ENCODE measurements around the gene CFAP61.

CFAP61 gene

DNA sequence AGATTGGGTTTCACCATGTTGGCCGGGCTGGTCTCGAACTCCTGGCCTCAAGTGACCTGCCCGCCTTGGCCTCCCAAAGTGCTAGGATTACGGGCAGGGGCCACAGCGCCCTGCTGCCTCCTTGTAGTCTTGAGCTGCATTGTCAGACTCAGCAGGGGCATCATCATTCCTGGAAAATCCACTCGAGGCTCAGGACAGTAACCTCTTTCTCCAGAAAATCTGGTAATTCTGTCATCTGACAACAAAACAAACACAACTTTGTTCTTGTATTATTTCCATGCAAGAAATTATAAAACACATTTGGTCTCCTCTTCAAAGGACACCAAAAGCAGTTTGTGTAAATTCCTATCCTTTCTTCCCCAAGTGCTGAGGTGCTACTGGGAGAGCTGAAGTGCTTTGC lies 178.4 kb downstream of the CFAP61 start:
- no peak for DNase-seq (ENCODE audit: low read depth)
- H3K4me3 ChIP-seq (ENCODE audit: low read depth, low read length) = no peak overlapping the region
- TF ChIP-seq, protein P1, sequence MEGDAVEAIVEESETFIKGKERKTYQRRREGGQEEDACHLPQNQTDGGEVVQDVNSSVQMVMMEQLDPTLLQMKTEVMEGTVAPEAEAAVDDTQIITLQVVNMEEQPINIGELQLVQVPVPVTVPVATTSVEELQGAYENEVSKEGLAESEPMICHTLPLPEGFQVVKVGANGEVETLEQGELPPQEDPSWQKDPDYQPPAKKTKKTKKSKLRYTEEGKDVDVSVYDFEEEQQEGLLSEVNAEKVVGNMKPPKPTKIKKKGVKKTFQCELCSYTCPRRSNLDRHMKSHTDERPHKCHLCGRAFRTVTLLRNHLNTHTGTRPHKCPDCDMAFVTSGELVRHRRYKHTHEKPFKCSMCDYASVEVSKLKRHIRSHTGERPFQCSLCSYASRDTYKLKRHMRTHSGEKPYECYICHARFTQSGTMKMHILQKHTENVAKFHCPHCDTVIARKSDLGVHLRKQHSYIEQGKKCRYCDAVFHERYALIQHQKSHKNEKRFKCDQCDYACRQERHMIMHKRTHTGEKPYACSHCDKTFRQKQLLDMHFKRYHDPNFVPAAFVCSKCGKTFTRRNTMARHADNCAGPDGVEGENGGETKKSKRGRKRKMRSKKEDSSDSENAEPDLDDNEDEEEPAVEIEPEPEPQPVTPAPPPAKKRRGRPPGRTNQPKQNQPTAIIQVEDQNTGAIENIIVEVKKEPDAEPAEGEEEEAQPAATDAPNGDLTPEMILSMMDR (IDR thresholded peaks at IDR 0.05; ENCODE audit: low read depth, low read length) = no peak

DNA sequence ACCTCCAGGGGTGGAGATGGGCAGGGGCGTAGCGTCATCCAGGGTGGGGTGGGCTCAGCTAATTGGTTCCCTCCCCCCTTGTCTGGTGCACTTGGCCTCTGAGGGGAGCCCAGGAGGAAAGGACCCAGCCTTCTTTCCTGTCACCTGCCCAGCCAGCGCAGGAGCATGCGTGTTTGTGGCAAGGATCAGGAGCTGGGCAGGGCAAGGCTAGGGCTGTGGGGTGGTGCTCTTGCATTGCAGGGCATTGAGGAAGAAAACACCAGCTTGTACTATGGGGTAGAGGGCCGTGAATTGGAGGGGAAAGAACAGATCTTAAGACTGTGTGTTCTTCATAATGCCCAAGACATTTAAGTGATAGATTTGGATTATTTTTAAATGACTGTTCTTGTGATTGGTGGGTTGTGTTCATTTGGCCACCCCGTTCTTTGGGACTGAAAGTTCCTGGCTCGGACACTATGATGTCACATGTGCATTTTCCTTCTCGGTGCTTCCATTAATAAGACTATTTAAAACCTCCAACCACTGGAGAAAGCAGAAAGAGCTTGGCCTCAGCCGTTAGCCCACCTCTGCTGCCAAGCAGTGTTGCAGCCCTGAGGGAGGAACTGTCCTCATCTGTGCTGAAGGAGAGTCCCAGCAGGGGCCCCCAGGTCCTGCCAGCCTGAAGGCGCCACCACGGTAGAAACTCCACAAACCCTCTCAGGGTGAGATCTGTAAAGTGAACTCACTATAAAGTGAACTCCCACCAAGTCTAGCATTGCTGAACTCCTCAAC lies 179.4 kb downstream of the CFAP61 start:
- H3K4me3 ChIP-seq (ENCODE audit: low read depth, low read length) = no peak overlapping the region
- TF ChIP-seq, protein P1 (IDR thresholded peaks at IDR 0.05; ENCODE audit: low read depth, low read length) = no peak
- no peak for TF ChIP-seq MYC (IDR thresholded peaks at IDR 0.05; ENCODE audit: low read depth, low read length)
- TF ChIP-seq, protein P2, sequence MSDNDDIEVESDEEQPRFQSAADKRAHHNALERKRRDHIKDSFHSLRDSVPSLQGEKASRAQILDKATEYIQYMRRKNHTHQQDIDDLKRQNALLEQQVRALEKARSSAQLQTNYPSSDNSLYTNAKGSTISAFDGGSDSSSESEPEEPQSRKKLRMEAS (IDR thresholded peaks at IDR 0.05; ENCODE audit: low read depth, low read length) = no peak
- no peak for TF ChIP-seq POLR2A (IDR thresholded peaks at IDR 0.05; ENCODE audit: extremely low read depth, insufficient read length)
- peak; percentile 69 for DNase-seq (ENCODE audit: low read depth)

DNA sequence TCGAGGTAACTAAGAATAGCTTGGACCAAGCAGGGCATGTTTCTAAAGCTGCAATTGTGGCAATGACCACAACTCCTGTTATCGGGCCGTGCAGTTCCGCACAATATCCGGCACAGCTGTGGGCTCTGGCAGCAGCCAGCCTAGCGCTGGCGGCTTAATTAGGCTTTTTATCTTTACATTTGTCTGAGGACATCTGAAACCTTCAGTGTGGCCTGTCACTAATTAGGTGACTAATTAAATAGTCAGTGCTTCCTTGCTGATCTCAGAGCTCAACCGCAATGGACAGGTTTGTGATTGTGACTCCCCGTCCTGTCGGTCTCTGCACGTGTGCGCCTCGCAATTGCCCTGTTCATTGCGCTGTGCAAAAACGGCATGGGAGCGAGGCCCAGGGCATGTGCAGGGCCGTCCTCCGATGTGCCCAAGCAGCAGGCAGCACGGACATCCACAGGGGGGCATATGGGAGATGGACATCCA lies 180.7 kb downstream of the CFAP61 start:
- peak overlapping the region; percentile 9 for H3K4me3 ChIP-seq (ENCODE audit: low read depth, low read length)
- TF ChIP-seq, protein P1 (IDR thresholded peaks at IDR 0.05; ENCODE audit: low read depth, low read length) = no peak
- TF ChIP-seq MYC (IDR thresholded peaks at IDR 0.05; ENCODE audit: low read depth, low read length) = peak; percentile 92
- TF ChIP-seq, protein P2 (IDR thresholded peaks at IDR 0.05; ENCODE audit: low read depth, low read length) = peak; percentile 95
- TF ChIP-seq POLR2A (IDR thresholded peaks at IDR 0.05; ENCODE audit: extremely low read depth, insufficient read length) = peak; percentile 10
- DNase-seq (ENCODE audit: low read depth) = peak; percentile 96

DNA sequence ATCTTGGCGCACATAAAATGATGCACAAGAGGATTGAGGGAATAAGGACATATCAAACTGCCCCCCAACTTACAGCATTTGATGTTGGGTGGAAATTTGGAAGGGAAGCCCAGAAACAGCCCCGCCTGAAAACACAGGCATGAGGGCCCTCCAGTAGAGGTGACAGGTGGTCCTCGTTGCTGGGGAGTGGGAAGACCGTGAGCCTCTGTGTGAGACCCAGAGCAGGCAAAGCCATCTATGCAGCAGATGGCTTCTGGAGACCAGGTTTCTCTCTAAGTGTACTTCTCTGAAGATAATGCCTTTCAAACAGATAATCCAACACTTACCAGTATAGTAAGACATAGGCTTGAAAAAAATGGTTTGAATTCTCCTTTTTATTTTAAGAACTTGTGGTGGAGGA lies 183.3 kb downstream of the CFAP61 start:
- no peak for DNase-seq (ENCODE audit: low read depth)
- no peak overlapping the region for H3K4me3 ChIP-seq (ENCODE audit: low read depth, low read length)
- TF ChIP-seq MYC (IDR thresholded peaks at IDR 0.05; ENCODE audit: low read depth, low read length) = no peak
- TF ChIP-seq, protein P2 (IDR thresholded peaks at IDR 0.05; ENCODE audit: low read depth, low read length) = no peak
- TF ChIP-seq, protein P1 (IDR thresholded peaks at IDR 0.05; ENCODE audit: low read depth, low read length) = no peak
- no peak for TF ChIP-seq POLR2A (IDR thresholded peaks at IDR 0.05; ENCODE audit: extremely low read depth, insufficient read length)

DNA sequence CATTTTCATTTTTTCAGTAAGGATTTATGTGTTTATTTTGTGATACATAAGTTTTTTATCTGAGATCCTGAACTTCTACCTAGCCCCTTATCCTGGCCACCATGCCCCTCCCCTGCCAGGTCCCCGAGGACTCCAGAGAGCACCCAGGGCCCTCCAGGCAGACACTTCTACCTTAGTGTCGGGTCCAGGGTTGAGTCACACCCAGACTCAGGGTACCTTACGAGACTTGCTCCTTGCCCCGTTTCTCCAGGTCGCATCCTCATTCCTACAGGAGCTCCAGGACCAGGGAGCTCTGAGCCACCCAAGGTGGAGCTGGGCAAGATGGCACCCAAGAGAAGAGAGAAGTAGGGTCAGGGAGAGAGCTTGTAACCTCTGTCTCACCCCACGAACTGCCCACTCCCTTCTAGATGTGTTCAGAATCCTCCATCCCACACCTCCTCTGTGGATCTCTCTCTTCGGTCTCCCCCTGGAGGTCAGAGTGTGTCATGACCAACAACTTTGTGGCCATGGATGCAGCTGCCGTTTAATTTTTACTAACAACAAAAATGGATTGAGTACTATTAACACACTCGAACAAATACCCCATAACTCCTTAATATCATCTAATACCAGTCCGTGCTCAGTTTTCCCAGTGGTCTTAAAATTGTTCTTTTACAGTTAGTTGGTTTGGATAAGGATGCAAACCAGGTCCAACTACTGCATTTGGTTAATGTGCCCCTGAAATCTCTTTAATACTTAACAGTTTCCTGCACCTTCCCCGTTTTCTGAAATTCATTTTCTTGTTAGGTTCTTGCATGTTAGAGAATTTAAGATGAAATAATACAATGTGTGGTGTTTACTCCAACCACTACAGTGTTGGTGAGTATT lies 185.0 kb downstream of the CFAP61 start:
- TF ChIP-seq, protein P2 (IDR thresholded peaks at IDR 0.05; ENCODE audit: low read depth, low read length) = no peak
- TF ChIP-seq, protein P1 (IDR thresholded peaks at IDR 0.05; ENCODE audit: low read depth, low read length) = peak; percentile 81
- DNase-seq (ENCODE audit: low read depth) = peak; percentile 58
- H3K4me3 ChIP-seq (ENCODE audit: low read depth, low read length) = no peak overlapping the region

All from NB4 (cell line).